Pancreas (tissue), 10 donors: Measurements from ENCODE around the gene PTPRQ. TPM values are rescaled to one million over a fixed set of nuclear protein-coding genes. Genes with fewer than 3 reads are reported as not detected.

Source experiments
- ATAC-seq, 4 donors: fragments of 200-7000 bp; cut with Tn5 transposase; one replicate each; pipeline versions ENCODE4 v1.8.0 to v1.9.1; 2020; ENCODE audit warnings: mild to moderate bottlenecking in 4 of 4, moderate library complexity in 4 of 4
- DNase-seq, 6 donors: peaks; one replicate each; pipeline ENCODE4 v3.0.0-alpha.2; 2020
- FAIRE-seq: peaks from 2 replicates; lab custom pipeline; 2012; peaks lifted over from hg19 to GRCh38; lab: Jason Lieb, UNC
- H3K27ac ChIP-seq, 4 donors: fragments of 200-600 bp; sonication (generic); 1 replicate in 3 of 4; 2 replicates in 1 of 4; pipeline versions ENCODE4 v1.5.0 to v1.8.0; 2020
- H3K27me3 ChIP-seq, 4 donors: fragments of 200-600 bp; one replicate each; pipeline ENCODE4 v1.8.0; 2021
- H3K36me3 ChIP-seq, 3 donors: fragments of 200-600 bp; sonication (generic) in 1 of 3; one replicate each; pipeline versions ENCODE4 v1.5.0 to v1.8.0; 2020 to 2021
- H3K4me1 ChIP-seq, 3 donors: fragments of 200-600 bp; one replicate each; pipeline ENCODE4 v1.8.0; 2021
- H3K4me3 ChIP-seq, 4 donors: fragments of 200-600 bp; sonication (generic) in 2 of 4; one replicate each; pipeline versions ENCODE4 v1.5.0 to v1.8.0; 2020 to 2021
- H3K9me3 ChIP-seq, 4 donors: fragments of 200-600 bp; one replicate each; pipeline ENCODE4 v1.8.0; 2021
- WGBS, 2 donors: extraction: QIAGEN DNeasy Blood & Tissue Kit; methylation state at CpG; one replicate each; pipeline ENCODE4 v1.1.7; 2013; 5-methylcytosine and 5-hydroxymethylcytosine counted together
- intact Hi-C, 3 donors: fragments of 100-400 bp; cut with DNase I; formaldehyde crosslinking; loops; one replicate each; pipeline versions ENCODE4 v1.11.1 to v1.14.2; 2022
- polyA plus RNA-seq, 2 donors: library from polyadenylated mRNA; stranded (reverse); fragments of 200-250 nt; gene quantifications; one replicate each; pipeline ENCODE4 v1.2.3, GENCODE V29; 2013
- total RNA-seq, 6 donors: library from RNA; stranded (reverse); fragmentation: NEBNext Ultra II Directional in 4 of 6; extraction: Animal tissue kit (Norgen Biotek cat#: 25700) in 4 of 6; gene quantifications; one replicate each; pipeline versions ENCODE4 v1.2.1 to v1.2.4, GENCODE V29; 2021 to 2023
- TF ChIP-seq, protein P1 (sequence below), 4 donors: fragments of 200-600 bp; sonication (generic) in 3 of 4; IDR thresholded peaks; one replicate each; pipeline versions ENCODE4 v1.5.0 to v1.8.0; 2021; ENCODE audit warnings: antibody characterized with exemption in 4 of 4
- donor health status: healthy with polysubstance abuse.
- donor health status: DM: no; HTN: no; CAD: no; lungs with moderate emphysema.
- donor health status: DM: no; HTN: no; CAD: no.
- donor health status: control.
- donor health status: control.
- donor health status: Bipolar disorder and iron deficiency.
- donor health status: DM: yes; HTN: yes; CAD: no.
- donor health status: DM: no; HTN: no; CAD: no.
- donor health status: DM: no; HTN: no; CAD: no.
- donor health status: DM: yes; HTN: yes; CAD: no.

The PTPRQ gene
- total and polyA plus RNA-seq, 8 donors = 0.09 to 0.91 (median 0.43) TPM

- peak in 2 of 4 donors; percentile 44 to 57 for ATAC-seq
- Histone ChIP-seq H3K9me3 (no peaks in the 10 kb centered on the region), H3K4me3 (no peak overlapping the region), H3K27ac (no peak overlapping the region), H3K4me1 (no peaks in the 10 kb centered on the region), H3K27me3 (no peaks in the 10 kb centered on the region), H3K36me3 (no peaks in the 10 kb centered on the region)
- DNase-seq = no peak
- 28 to 37% methylated on average over 5 of the region's 5 CpGs for WGBS, 2 donors
- no peak for FAIRE-seq
- intact Hi-C loops = no loop called here
- TF ChIP-seq, protein P1, sequence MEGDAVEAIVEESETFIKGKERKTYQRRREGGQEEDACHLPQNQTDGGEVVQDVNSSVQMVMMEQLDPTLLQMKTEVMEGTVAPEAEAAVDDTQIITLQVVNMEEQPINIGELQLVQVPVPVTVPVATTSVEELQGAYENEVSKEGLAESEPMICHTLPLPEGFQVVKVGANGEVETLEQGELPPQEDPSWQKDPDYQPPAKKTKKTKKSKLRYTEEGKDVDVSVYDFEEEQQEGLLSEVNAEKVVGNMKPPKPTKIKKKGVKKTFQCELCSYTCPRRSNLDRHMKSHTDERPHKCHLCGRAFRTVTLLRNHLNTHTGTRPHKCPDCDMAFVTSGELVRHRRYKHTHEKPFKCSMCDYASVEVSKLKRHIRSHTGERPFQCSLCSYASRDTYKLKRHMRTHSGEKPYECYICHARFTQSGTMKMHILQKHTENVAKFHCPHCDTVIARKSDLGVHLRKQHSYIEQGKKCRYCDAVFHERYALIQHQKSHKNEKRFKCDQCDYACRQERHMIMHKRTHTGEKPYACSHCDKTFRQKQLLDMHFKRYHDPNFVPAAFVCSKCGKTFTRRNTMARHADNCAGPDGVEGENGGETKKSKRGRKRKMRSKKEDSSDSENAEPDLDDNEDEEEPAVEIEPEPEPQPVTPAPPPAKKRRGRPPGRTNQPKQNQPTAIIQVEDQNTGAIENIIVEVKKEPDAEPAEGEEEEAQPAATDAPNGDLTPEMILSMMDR (IDR thresholded peaks at IDR 0.05) = peak in 1 of 4 donors; percentile 17
Observed at GRCh38 chr12:80598004-80598606, 154.1 kb downstream of the PTPRQ start.

DNA sequence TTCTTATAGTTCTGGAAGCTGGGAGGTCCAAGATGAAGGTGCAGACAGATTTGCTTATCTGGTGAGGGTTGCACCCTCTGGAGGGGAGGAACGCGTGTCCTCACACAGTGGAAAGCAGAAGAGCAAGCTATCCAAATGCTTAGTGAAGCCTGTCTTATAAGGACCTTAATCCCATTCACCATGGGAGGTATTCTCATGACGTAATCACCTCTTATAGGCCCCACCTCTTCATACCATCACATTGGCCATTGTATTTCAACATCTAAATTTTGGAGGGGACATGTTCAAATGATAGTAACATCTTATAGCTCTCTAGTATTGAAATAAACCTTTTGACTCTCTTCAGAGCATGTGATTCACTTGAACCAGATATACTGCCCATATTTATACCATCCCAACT lies 158.4 kb downstream of the PTPRQ start:
- DNase-seq (no peak), ATAC-seq (no peak), FAIRE-seq (no peak)
- H3K4me1 ChIP-seq = no peaks in the 10 kb centered on the region
- TF ChIP-seq, protein P1 (IDR thresholded peaks at IDR 0.05) = no peak
- H3K27ac ChIP-seq = no peak overlapping the region
- H3K27me3 ChIP-seq = no peaks in the 10 kb centered on the region
- H3K9me3 ChIP-seq = no peaks in the 10 kb centered on the region
- no peaks in the 10 kb centered on the region for H3K36me3 ChIP-seq
- H3K4me3 ChIP-seq = no peak overlapping the region
- WGBS, 2 donors = 60 to 79% methylated on average over 3 of the region's 3 CpGs
- intact Hi-C loops = no loop called here

DNA sequence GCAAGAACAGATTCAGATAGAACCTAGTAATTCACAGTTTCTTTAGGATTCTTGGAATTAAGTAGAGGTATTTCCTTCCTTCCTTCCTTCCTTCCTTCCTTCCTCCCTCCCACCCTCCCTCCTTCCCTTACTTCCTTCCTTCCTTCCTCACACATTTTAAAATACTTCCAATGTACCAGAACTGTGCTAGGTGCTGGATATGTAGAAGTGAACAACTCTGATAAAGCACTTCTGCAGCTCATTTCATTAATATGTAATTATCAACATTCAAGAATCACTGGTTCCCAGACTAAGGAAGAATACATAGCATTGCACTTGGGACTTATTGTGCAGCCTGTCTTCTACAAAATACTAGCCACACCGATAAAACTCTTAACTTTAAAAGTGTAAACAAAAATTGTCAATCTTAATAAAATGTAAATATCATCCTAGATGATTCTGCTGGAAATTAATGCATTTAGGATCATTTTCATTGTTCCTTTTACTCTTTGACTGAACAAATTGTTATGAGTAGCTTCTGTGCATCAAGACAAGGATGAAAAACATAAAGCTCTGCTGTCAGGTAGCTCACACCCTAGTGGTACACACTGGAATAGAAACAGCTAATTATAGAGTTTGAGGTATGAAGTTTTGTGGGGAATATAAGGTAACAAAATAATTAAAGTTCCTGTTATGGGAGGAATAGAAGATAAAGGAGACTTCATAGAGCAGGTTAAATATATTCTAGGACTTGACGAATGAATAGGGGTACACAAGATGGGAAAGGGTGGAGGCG lies 163.5 kb downstream of the PTPRQ start:
- Histone ChIP-seq H3K27me3 (no peaks in the 10 kb centered on the region), H3K27ac (no peak overlapping the region), H3K9me3 (no peaks in the 10 kb centered on the region), H3K4me1 (no peaks in the 10 kb centered on the region), H3K4me3 (no peak overlapping the region), H3K36me3 (no peaks in the 10 kb centered on the region)
- ATAC-seq = no peak
- intact Hi-C loops = no loop called here
- TF ChIP-seq, protein P1 (IDR thresholded peaks at IDR 0.05) = no peak
- WGBS, 2 donors = 67 to 72% methylated on average over 3 of the region's 3 CpGs
- DNase-seq = no peak
- no peak for FAIRE-seq

- Histone ChIP-seq H3K27me3 (no peaks in the 10 kb centered on the region), H3K4me1 (no peaks in the 10 kb centered on the region), H3K27ac (no peak overlapping the region), H3K4me3 (no peak overlapping the region), H3K9me3 (no peaks in the 10 kb centered on the region), H3K36me3 (no peaks in the 10 kb centered on the region)
- FAIRE-seq = no peak
- ATAC-seq = no peak
- TF ChIP-seq, protein P1 (IDR thresholded peaks at IDR 0.05) = no peak
- intact Hi-C loops = no loop called here
- DNase-seq = no peak
Observed at GRCh38 chr12:80617733-80618132, 173.7 kb downstream of the PTPRQ start.

GRCh38 chr12:80620281-80620680 lies 176.2 kb downstream of the PTPRQ start:
- intact Hi-C loops = no loop called here
- no peak overlapping the region for H3K4me3 ChIP-seq
- no peak for ATAC-seq
- no peaks in the 10 kb centered on the region for H3K27me3 ChIP-seq
- no peak for DNase-seq
- TF ChIP-seq, protein P1 (IDR thresholded peaks at IDR 0.05) = no peak
- H3K9me3 ChIP-seq = no peaks in the 10 kb centered on the region
- FAIRE-seq = no peak
- H3K4me1 ChIP-seq = no peaks in the 10 kb centered on the region
- H3K36me3 ChIP-seq = no peaks in the 10 kb centered on the region
- 65 to 76% methylated on average over 2 of the region's 2 CpGs for WGBS, 2 donors
- no peak overlapping the region for H3K27ac ChIP-seq
